Activated naive CD4-positive, alpha-beta T cell treated with anti-CD3 and anti-CD28 coated beads, Interleukin-2, amount 50 U/mL, for 24 hours (primary cell): Measurements from ENCODE around the gene FBLN2.

Experiments used
- H3K27ac Mint-ChIP-seq: one replicate; pipeline ENCODE4 v1.8.0; 2021; ENCODE audit warnings: mild to moderate bottlenecking, mixed read lengths
- H3K27me3 Mint-ChIP-seq: one replicate; pipeline ENCODE4 v1.8.0; 2021; ENCODE audit warnings: mixed read lengths
- H3K36me3 Mint-ChIP-seq: one replicate; pipeline ENCODE4 v1.8.0; 2021; ENCODE audit warnings: mixed read lengths
- H3K4me1 Mint-ChIP-seq: one replicate; pipeline ENCODE4 v1.8.0; 2021; ENCODE audit warnings: mixed read lengths
- H3K4me3 Mint-ChIP-seq: one replicate; pipeline ENCODE4 v1.8.0; 2021; ENCODE audit warnings: mild to moderate bottlenecking, mixed read lengths
- H3K9me3 Mint-ChIP-seq: one replicate; pipeline ENCODE4 v1.8.0; 2021; ENCODE audit warnings: mixed read lengths

FBLN2 gene

DNA sequence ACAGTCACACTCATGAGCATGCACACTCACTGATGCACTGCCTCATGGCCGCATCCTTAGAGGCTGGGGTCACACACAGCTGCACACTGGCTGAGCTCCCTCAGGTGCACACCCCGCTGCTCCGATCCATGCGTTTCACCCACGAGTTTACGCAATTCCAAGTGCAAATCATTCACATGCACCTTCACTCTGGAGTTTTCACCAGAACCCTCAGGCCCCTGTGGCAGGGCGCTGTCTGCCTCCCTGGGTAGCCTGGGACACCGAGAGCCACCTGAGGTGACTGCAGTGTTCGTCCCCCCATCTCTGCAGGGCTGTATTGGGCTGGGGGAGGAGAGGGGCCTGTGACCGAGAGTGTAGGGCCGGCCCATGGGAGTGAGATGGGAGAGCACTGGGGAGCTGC is 134.8 kb downstream of the FBLN2 start:
- H3K9me3 Mint-ChIP-seq, result no peaks in the 10 kb centered on the region
- no peaks in the 10 kb centered on the region for H3K36me3 Mint-ChIP-seq
- H3K4me1 Mint-ChIP-seq, result no peaks in the 10 kb centered on the region
- H3K4me3 Mint-ChIP-seq, result no peak overlapping the region
- H3K27me3 Mint-ChIP-seq, result no peaks in the 10 kb centered on the region
- H3K27ac Mint-ChIP-seq, result no peak overlapping the region

- Mint-ChIP-seq H3K27ac (no peak overlapping the region), H3K27me3 (no peaks in the 10 kb centered on the region), H3K9me3 (no peaks in the 10 kb centered on the region), H3K4me1 (no peaks in the 10 kb centered on the region), H3K36me3 (no peaks in the 10 kb centered on the region), H3K4me3 (no peak overlapping the region)
Observed at GRCh38 chr3:13684350-13684749, 135.4 kb downstream of the FBLN2 start.

GRCh38 chr3:13684854-13685253 is 135.9 kb downstream of the FBLN2 start:
- no peak overlapping the region for H3K27ac Mint-ChIP-seq
- no peaks in the 10 kb centered on the region for H3K9me3 Mint-ChIP-seq
- no peak overlapping the region for H3K4me3 Mint-ChIP-seq
- no peaks in the 10 kb centered on the region for H3K36me3 Mint-ChIP-seq
- no peaks in the 10 kb centered on the region for H3K4me1 Mint-ChIP-seq
- H3K27me3 Mint-ChIP-seq, result no peaks in the 10 kb centered on the region

DNA sequence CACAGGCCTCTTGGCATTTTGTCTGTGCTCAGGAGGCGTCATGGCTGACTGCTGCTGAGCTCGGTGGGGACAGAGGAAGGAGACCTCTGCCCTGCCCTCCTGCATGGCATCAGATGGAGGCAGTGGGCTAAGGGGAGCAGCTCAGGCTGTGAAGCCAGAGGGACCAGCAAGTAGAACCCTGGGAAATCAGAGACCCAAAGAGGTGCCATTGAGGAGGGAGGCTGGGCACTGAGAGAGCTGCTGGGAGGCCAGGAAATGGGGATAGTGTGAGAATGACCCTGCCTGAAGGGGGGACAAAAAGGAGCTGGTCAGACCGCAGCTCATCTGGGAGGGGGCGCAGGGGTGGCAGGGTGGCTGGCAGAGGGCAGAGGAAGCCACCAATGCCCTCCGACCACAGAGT is 136.8 kb downstream of the FBLN2 start:
- Mint-ChIP-seq H3K27me3 (no peaks in the 10 kb centered on the region), H3K9me3 (no peaks in the 10 kb centered on the region), H3K4me1 (no peaks in the 10 kb centered on the region), H3K36me3 (no peaks in the 10 kb centered on the region), H3K4me3 (no peak overlapping the region), H3K27ac (no peak overlapping the region)

- H3K4me3 Mint-ChIP-seq, result no peak overlapping the region
- H3K4me1 Mint-ChIP-seq, result no peaks in the 10 kb centered on the region
- H3K9me3 Mint-ChIP-seq, result no peaks in the 10 kb centered on the region
- no peaks in the 10 kb centered on the region for H3K27me3 Mint-ChIP-seq
- H3K36me3 Mint-ChIP-seq, result no peaks in the 10 kb centered on the region
- no peak overlapping the region for H3K27ac Mint-ChIP-seq
Observed at GRCh38 chr3:13686367-13687160, 137.6 kb downstream of the FBLN2 start.

GRCh38 chr3:13687517-13687943 is 138.6 kb downstream of the FBLN2 start:
- H3K4me3 Mint-ChIP-seq, result no peak overlapping the region
- no peaks in the 10 kb centered on the region for H3K9me3 Mint-ChIP-seq
- no peaks in the 10 kb centered on the region for H3K4me1 Mint-ChIP-seq
- H3K27ac Mint-ChIP-seq, result no peak overlapping the region
- no peaks in the 10 kb centered on the region for H3K36me3 Mint-ChIP-seq
- no peaks in the 10 kb centered on the region for H3K27me3 Mint-ChIP-seq
